GM19455 (cell line): ENCODE results near the gene PDLIM7.

ENCODE experiments used
- ATAC-seq: cut with Tn5 transposase; IDR thresholded peaks from one replicate; pipeline ENCODE4 v1.9.1; 2021; ENCODE audit not compliant: unreplicated experiment

Gene PDLIM7

GRCh38 chr5:177446200-177447065 lies 51.0 kb downstream of the PDLIM7 start, which contains the start of gene PRR7:
Gene PRR7, plus strand, starts transcription at chr5:177446814. Its CDS starts 8,254 bp downstream, at chr5:177455068.
- ATAC-seq, result peak; percentile 52

- no peak for ATAC-seq
These were observed 51.5 kb downstream of the PDLIM7 start for GRCh38 chr5:177445917-177446199.

- ATAC-seq, result no peak
These were observed 52.1 kb downstream of the PDLIM7 start for GRCh38 chr5:177445052-177445916.

GRCh38 chr5:177444106-177445051 lies 53.0 kb downstream of the PDLIM7 start:
- ATAC-seq, result no peak

- no peak for ATAC-seq
These were observed 54.0 kb downstream of the PDLIM7 start for GRCh38 chr5:177443144-177443983.

GRCh38 chr5:177442066-177442826 lies 55.2 kb downstream of the PDLIM7 start:
- ATAC-seq, result no peak

- no peak for ATAC-seq
These were observed 56.2 kb downstream of the PDLIM7 start for GRCh38 chr5:177440990-177441780.

GRCh38 chr5:177440211-177440989 lies 57.0 kb downstream of the PDLIM7 start:
- no peak for ATAC-seq

GRCh38 chr5:177439518-177440053 lies 57.8 kb downstream of the PDLIM7 start:
- no peak for ATAC-seq

- no peak for ATAC-seq
These were observed 58.9 kb downstream of the PDLIM7 start for GRCh38 chr5:177438468-177438867.

GRCh38 chr5:177437623-177438022 lies 59.8 kb downstream of the PDLIM7 start:
- ATAC-seq, result no peak

- no peak for ATAC-seq
These were observed 61.4 kb downstream of the PDLIM7 start for GRCh38 chr5:177435847-177436536.

- no peak for ATAC-seq
These were observed 62.3 kb downstream of the PDLIM7 start for GRCh38 chr5:177434942-177435738.

- ATAC-seq, result no peak
These were observed 63.0 kb downstream of the PDLIM7 start for GRCh38 chr5:177434437-177434836.

GRCh38 chr5:177433658-177434217 lies 63.7 kb downstream of the PDLIM7 start:
- no peak for ATAC-seq
